Ishikawa (cell line): ENCODE results near the gene TLN1.

ENCODE experiments used
- CEBPB ChIP-seq: IDR thresholded peaks from 2 replicates; pipeline ENCODE4 v1.6.1; 2012
- CREB1 ChIP-seq: IDR thresholded peaks from 2 replicates; pipeline ENCODE4 v1.6.1; 2012; ENCODE audit warnings: low read depth
- EP300 ChIP-seq: IDR thresholded peaks from 2 replicates; pipeline ENCODE4 v1.6.1; 2012; ENCODE audit warnings: borderline replicate concordance
- YY1 ChIP-seq: IDR thresholded peaks from 2 replicates; pipeline ENCODE4 v1.6.1; 2012; ENCODE audit warnings: low read depth
- ZBTB7A ChIP-seq: IDR thresholded peaks from 2 replicates; pipeline ENCODE4 v1.6.1; 2012; ENCODE audit warnings: low read depth
- TF ChIP-seq, protein P1 (sequence below): IDR thresholded peaks from 2 replicates; pipeline ENCODE4 v1.6.1; 2012; ENCODE audit warnings: low read depth, mild to moderate bottlenecking

DNA sequence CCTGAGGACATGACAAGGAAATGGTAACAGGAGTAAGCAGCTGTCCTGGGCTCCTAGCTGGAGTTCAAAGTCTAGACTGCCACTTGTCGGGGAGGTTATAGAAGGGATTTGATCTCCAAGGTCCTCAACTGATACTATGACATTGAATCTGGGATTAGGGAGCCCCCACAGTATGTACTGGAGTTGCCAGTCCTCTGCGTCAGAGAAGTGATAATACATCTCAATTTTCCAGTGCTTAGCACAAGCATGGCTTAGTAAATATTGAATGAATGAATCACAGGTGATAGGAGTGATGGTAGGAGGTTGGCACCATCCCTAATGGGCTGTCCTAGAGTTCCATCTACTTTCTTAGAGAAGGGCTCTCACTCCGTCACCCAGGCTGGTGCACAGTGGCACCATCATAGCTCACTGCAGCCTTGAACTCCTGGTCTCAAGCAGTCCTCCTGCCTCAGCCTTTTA lies 36.0 kb downstream of the TLN1 start:
- TF ChIP-seq, protein P1, sequence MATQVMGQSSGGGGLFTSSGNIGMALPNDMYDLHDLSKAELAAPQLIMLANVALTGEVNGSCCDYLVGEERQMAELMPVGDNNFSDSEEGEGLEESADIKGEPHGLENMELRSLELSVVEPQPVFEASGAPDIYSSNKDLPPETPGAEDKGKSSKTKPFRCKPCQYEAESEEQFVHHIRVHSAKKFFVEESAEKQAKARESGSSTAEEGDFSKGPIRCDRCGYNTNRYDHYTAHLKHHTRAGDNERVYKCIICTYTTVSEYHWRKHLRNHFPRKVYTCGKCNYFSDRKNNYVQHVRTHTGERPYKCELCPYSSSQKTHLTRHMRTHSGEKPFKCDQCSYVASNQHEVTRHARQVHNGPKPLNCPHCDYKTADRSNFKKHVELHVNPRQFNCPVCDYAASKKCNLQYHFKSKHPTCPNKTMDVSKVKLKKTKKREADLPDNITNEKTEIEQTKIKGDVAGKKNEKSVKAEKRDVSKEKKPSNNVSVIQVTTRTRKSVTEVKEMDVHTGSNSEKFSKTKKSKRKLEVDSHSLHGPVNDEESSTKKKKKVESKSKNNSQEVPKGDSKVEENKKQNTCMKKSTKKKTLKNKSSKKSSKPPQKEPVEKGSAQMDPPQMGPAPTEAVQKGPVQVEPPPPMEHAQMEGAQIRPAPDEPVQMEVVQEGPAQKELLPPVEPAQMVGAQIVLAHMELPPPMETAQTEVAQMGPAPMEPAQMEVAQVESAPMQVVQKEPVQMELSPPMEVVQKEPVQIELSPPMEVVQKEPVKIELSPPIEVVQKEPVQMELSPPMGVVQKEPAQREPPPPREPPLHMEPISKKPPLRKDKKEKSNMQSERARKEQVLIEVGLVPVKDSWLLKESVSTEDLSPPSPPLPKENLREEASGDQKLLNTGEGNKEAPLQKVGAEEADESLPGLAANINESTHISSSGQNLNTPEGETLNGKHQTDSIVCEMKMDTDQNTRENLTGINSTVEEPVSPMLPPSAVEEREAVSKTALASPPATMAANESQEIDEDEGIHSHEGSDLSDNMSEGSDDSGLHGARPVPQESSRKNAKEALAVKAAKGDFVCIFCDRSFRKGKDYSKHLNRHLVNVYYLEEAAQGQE = no peak
- TF ChIP-seq ZBTB7A (no peak), YY1 (no peak), CEBPB (no peak), EP300 (no peak), CREB1 (no peak)
